WTC11 (cell line): Measurements from ENCODE around the gene SLC25A23. TPM values are rescaled to one million over a fixed set of nuclear protein-coding genes. Genes with fewer than 3 reads are reported as not detected.

Experiments used
- ATAC-seq: fragments of 200-7000 bp; cut with Tn5 transposase; 2 replicates; pipeline ENCODE4 v1.10.0; 2021; ENCODE audit warnings: mild to moderate bottlenecking, moderate library complexity
- CTCF ChIA-PET: fragments of 300-600 bp; sonication (Branson Sonifier 250); formaldehyde crosslinking; loops from one replicate; lab custom pipeline; 2021; ENCODE audit warnings: antibody characterized with exemption; lab: Charles Lee
- POLR2A ChIA-PET: fragments of 350-600 bp; sonication (Branson Sonifier 250); formaldehyde crosslinking; loops from one replicate; lab custom pipeline; 2021; ENCODE audit warnings: antibody characterized with exemption; lab: Charles Lee
- DNase-seq: peaks from one replicate; pipeline ENCODE4 v3.0.0; 2021; ENCODE audit warnings: low spot score
- H3K27ac Mint-ChIP-seq: 2 replicates; pipeline ENCODE4 v1.8.0; 2021; ENCODE audit warnings: mixed read lengths
- H3K27me3 Mint-ChIP-seq: 2 replicates; pipeline ENCODE4 v1.8.0; 2021; ENCODE audit warnings: low read depth, mild to moderate bottlenecking, moderate library complexity, mixed read lengths
- H3K36me3 Mint-ChIP-seq: 2 replicates; pipeline ENCODE4 v1.8.0; 2021; ENCODE audit warnings: mixed read lengths
- H3K4me1 Mint-ChIP-seq: 2 replicates; pipeline ENCODE4 v1.8.0; 2022; ENCODE audit warnings: mixed read lengths
- H3K4me3 Mint-ChIP-seq: 2 replicates; pipeline ENCODE4 v1.8.0; 2021; ENCODE audit warnings: mild to moderate bottlenecking, moderate library complexity, mixed read lengths
- H3K9me3 Mint-ChIP-seq: 2 replicates; pipeline ENCODE4 v1.8.0; 2021; ENCODE audit warnings: mixed read lengths
- FOXJ3 ChIP-seq: sonication (generic); formaldehyde crosslinking; IDR thresholded peaks from 2 replicates; pipeline ENCODE4 v1.9.0; 2021; ENCODE audit warnings: missing genetic modification reagents, mild to moderate bottlenecking, borderline replicate concordance
- FOXK1 ChIP-seq: sonication (generic); formaldehyde crosslinking; IDR thresholded peaks from 2 replicates; pipeline ENCODE4 v1.8.0; 2022; ENCODE audit warnings: mild to moderate bottlenecking, moderate library complexity, missing genetic modification reagents
- FOXP1 ChIP-seq: sonication (generic); formaldehyde crosslinking; IDR thresholded peaks from 2 replicates; pipeline ENCODE4 v1.8.0; 2022; ENCODE audit warnings: missing genetic modification reagents, mild to moderate bottlenecking, moderate library complexity, borderline replicate concordance
- GRHL2 ChIP-seq: fragments of 250-450 bp; sonication (Bioruptor Pico); IDR thresholded peaks from 2 replicates; pipeline ENCODE4 v1.8.0; 2022; ENCODE audit warnings: mild to moderate bottlenecking, moderate library complexity; ENCODE audit not compliant: insufficient replicate concordance, severe bottlenecking
- GTF2I ChIP-seq: fragments of 250-450 bp; sonication (Bioruptor Pico); conservative IDR thresholded peaks from 2 replicates; pipeline ENCODE4 v1.4.0; 2021; ENCODE audit warnings: mild to moderate bottlenecking
- MXD4 ChIP-seq: fragments of 250-450 bp; sonication (Bioruptor Pico); IDR thresholded peaks from 2 replicates; pipeline ENCODE4 v1.8.0; 2021; ENCODE audit warnings: mild to moderate bottlenecking, moderate library complexity, borderline replicate concordance
- MYBL2 ChIP-seq: sonication (generic); formaldehyde crosslinking; IDR thresholded peaks from 2 replicates; pipeline ENCODE4 v1.8.1; 2023; ENCODE audit warnings: mild to moderate bottlenecking, moderate library complexity, missing genetic modification reagents
- NFYB ChIP-seq: sonication (generic); formaldehyde crosslinking; conservative IDR thresholded peaks from 2 replicates; pipeline ENCODE4 v1.8.0; 2022; ENCODE audit warnings: low read depth, missing genetic modification reagents
- NR3C1 ChIP-seq: sonication (generic); formaldehyde crosslinking; conservative IDR thresholded peaks from 2 replicates; pipeline ENCODE4 v1.8.1; 2023; ENCODE audit warnings: low read depth, mild to moderate bottlenecking, missing genetic modification reagents
- PRRX2 ChIP-seq: fragments of 250-450 bp; sonication (Bioruptor Pico); IDR thresholded peaks from 2 replicates; pipeline ENCODE4 v1.8.0; 2021; ENCODE audit warnings: mild to moderate bottlenecking
- SMAD4 ChIP-seq: sonication (generic); formaldehyde crosslinking; IDR thresholded peaks from 2 replicates; pipeline ENCODE4 v1.8.0; 2022; ENCODE audit warnings: mild to moderate bottlenecking, missing genetic modification reagents
- TEAD1 ChIP-seq: sonication (generic); formaldehyde crosslinking; IDR thresholded peaks from 2 replicates; pipeline ENCODE4 v1.8.0; 2022; ENCODE audit warnings: mild to moderate bottlenecking, missing genetic modification reagents
- ZNF138 ChIP-seq: sonication (generic); formaldehyde crosslinking; conservative IDR thresholded peaks from 2 replicates; pipeline ENCODE4 v1.8.1; 2022; ENCODE audit warnings: mild to moderate bottlenecking, moderate library complexity, missing genetic modification reagents
- ZNF232 ChIP-seq: sonication (generic); formaldehyde crosslinking; IDR thresholded peaks from 2 replicates; pipeline ENCODE4 v1.8.0; 2022; ENCODE audit warnings: mild to moderate bottlenecking, missing genetic modification reagents
- ZNF512 ChIP-seq: sonication (generic); formaldehyde crosslinking; IDR thresholded peaks from 2 replicates; pipeline ENCODE4 v1.8.1; 2022; ENCODE audit warnings: missing genetic modification reagents, borderline replicate concordance
- total RNA-seq: library from RNA; stranded (reverse); gene quantifications from 3 replicates; pipeline ENCODE4 v1.2.3, GENCODE V29; 2021
- TF ChIP-seq, protein P1 (sequence below): fragments of 200-600 bp; IDR thresholded peaks from 2 replicates; pipeline ENCODE4 v1.8.0; 2022; ENCODE audit warnings: antibody characterized with exemption
- TF ChIP-seq, protein P2 (sequence below): sonication (generic); formaldehyde crosslinking; IDR thresholded peaks from 2 replicates; pipeline ENCODE4 v1.8.1; 2023; ENCODE audit warnings: mild to moderate bottlenecking, missing genetic modification reagents, borderline replicate concordance
- TF ChIP-seq, protein P3 (sequence below): fragments of 250-450 bp; sonication (Bioruptor Pico); IDR thresholded peaks from 2 replicates; pipeline ENCODE4 v2.1.2; 2022; ENCODE audit warnings: mild to moderate bottlenecking, moderate library complexity
- TF ChIP-seq, protein P4 (sequence below): sonication (generic); formaldehyde crosslinking; IDR thresholded peaks from 2 replicates; pipeline ENCODE4 v1.8.1; 2022; ENCODE audit warnings: mild to moderate bottlenecking, missing genetic modification reagents, moderate library complexity, borderline replicate concordance
- TF ChIP-seq, protein P5 (sequence below): sonication (generic); formaldehyde crosslinking; IDR thresholded peaks from 2 replicates; pipeline ENCODE4 v1.8.1; 2023; ENCODE audit warnings: mild to moderate bottlenecking, missing genetic modification reagents, moderate library complexity

SLC25A23 gene
- total RNA-seq, 1 experiment from 2014 or later: 63.6 TPM

DNA sequence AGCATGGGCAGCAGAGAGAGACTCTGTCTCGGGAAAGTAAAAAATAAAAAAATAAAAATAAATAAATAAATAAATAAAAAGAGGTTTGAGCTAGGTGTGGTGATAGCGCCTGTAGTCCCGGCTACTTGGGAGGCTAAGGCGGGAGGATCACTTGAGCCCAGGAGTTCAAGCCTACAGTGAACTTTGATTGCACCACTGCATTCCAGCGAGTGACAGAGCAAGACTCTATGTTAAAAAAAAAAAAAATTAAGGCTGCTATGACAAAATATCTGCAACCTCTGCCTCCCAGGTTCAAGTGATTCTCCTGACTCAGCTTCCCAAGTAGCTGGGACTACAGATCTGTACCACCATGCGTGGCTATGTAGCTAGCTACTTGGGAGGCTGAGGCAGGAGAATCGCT lies 25.2 kb upstream of the SLC25A23 start (continued):
- TF ChIP-seq ZNF512 (CRISPR knock-in tag): no peak
- no peak for TF ChIP-seq NR3C1 (CRISPR knock-in tag)
- no peak for TF ChIP-seq TEAD1
- TF ChIP-seq, protein P1, sequence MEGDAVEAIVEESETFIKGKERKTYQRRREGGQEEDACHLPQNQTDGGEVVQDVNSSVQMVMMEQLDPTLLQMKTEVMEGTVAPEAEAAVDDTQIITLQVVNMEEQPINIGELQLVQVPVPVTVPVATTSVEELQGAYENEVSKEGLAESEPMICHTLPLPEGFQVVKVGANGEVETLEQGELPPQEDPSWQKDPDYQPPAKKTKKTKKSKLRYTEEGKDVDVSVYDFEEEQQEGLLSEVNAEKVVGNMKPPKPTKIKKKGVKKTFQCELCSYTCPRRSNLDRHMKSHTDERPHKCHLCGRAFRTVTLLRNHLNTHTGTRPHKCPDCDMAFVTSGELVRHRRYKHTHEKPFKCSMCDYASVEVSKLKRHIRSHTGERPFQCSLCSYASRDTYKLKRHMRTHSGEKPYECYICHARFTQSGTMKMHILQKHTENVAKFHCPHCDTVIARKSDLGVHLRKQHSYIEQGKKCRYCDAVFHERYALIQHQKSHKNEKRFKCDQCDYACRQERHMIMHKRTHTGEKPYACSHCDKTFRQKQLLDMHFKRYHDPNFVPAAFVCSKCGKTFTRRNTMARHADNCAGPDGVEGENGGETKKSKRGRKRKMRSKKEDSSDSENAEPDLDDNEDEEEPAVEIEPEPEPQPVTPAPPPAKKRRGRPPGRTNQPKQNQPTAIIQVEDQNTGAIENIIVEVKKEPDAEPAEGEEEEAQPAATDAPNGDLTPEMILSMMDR: no peak
- TF ChIP-seq FOXJ3 (CRISPR knock-in tag): no peak

- H3K36me3 Mint-ChIP-seq: no peaks in the 10 kb centered on the region
- no peak for TF ChIP-seq SMAD4 (CRISPR knock-in tag)
- TF ChIP-seq, protein P2, sequence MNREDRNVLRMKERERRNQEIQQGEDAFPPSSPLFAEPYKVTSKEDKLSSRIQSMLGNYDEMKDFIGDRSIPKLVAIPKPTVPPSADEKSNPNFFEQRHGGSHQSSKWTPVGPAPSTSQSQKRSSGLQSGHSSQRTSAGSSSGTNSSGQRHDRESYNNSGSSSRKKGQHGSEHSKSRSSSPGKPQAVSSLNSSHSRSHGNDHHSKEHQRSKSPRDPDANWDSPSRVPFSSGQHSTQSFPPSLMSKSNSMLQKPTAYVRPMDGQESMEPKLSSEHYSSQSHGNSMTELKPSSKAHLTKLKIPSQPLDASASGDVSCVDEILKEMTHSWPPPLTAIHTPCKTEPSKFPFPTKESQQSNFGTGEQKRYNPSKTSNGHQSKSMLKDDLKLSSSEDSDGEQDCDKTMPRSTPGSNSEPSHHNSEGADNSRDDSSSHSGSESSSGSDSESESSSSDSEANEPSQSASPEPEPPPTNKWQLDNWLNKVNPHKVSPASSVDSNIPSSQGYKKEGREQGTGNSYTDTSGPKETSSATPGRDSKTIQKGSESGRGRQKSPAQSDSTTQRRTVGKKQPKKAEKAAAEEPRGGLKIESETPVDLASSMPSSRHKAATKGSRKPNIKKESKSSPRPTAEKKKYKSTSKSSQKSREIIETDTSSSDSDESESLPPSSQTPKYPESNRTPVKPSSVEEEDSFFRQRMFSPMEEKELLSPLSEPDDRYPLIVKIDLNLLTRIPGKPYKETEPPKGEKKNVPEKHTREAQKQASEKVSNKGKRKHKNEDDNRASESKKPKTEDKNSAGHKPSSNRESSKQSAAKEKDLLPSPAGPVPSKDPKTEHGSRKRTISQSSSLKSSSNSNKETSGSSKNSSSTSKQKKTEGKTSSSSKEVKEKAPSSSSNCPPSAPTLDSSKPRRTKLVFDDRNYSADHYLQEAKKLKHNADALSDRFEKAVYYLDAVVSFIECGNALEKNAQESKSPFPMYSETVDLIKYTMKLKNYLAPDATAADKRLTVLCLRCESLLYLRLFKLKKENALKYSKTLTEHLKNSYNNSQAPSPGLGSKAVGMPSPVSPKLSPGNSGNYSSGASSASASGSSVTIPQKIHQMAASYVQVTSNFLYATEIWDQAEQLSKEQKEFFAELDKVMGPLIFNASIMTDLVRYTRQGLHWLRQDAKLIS: no peak
- TF ChIP-seq MXD4 (CRISPR knock-in tag): no peak
- TF ChIP-seq, protein P3, sequence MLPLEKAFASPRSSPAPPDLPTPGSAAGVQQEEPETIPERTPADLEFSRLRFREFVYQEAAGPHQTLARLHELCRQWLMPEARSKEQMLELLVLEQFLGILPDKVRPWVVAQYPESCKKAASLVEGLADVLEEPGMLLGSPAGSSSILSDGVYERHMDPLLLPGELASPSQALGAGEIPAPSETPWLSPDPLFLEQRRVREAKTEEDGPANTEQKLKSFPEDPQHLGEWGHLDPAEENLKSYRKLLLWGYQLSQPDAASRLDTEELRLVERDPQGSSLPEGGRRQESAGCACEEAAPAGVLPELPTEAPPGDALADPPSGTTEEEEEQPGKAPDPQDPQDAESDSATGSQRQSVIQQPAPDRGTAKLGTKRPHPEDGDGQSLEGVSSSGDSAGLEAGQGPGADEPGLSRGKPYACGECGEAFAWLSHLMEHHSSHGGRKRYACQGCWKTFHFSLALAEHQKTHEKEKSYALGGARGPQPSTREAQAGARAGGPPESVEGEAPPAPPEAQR (CRISPR knock-in tag): no peak
- no peak for TF ChIP-seq PRRX2 (CRISPR knock-in tag)
- TF ChIP-seq NFYB (CRISPR knock-in tag): no peak
- no peak for TF ChIP-seq FOXK1 (CRISPR knock-in tag)
- no peak for TF ChIP-seq GTF2I (CRISPR knock-in tag)
- TF ChIP-seq, protein P4, sequence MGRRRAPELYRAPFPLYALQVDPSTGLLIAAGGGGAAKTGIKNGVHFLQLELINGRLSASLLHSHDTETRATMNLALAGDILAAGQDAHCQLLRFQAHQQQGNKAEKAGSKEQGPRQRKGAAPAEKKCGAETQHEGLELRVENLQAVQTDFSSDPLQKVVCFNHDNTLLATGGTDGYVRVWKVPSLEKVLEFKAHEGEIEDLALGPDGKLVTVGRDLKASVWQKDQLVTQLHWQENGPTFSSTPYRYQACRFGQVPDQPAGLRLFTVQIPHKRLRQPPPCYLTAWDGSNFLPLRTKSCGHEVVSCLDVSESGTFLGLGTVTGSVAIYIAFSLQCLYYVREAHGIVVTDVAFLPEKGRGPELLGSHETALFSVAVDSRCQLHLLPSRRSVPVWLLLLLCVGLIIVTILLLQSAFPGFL: no peak
- no peak for TF ChIP-seq GRHL2
- peaks cover 2% of the 10 kb centered on the region for H3K27me3 Mint-ChIP-seq
- no peak overlapping the region for H3K27ac Mint-ChIP-seq
- POLR2A ChIA-PET: interaction anchor here (0.7 kb wide), 1 partner anchor 450 kb away, joined by 4 read pairs; no protein-coding TSS in a partner anchor
- H3K9me3 Mint-ChIP-seq: no peaks in the 10 kb centered on the region
- ATAC-seq (no peak), DNase-seq (no peak)
- CTCF ChIA-PET: no interaction called here
- no peak overlapping the region for H3K4me3 Mint-ChIP-seq
- H3K4me1 Mint-ChIP-seq: peaks cover 15% of the 10 kb centered on the region
Observed at GRCh38 chr19:6484230-6484629, 24.6 kb upstream of the SLC25A23 start.

- POLR2A ChIA-PET: no interaction called here
- Mint-ChIP-seq H3K36me3 (no peaks in the 10 kb centered on the region), H3K9me3 (no peaks in the 10 kb centered on the region), H3K27me3 (no peaks in the 10 kb centered on the region; the same call in 1 of the 2 replicates), H3K4me1 (peaks cover 15% of the 10 kb centered on the region), H3K27ac (no peak overlapping the region), H3K4me3 (no peak overlapping the region)
- CTCF ChIA-PET: no interaction called here
- no peak for ATAC-seq
- no peak for TF ChIP-seq SMAD4 (CRISPR knock-in tag)
- TF ChIP-seq ZNF138 (CRISPR knock-in tag): no peak
- TF ChIP-seq, protein P5, sequence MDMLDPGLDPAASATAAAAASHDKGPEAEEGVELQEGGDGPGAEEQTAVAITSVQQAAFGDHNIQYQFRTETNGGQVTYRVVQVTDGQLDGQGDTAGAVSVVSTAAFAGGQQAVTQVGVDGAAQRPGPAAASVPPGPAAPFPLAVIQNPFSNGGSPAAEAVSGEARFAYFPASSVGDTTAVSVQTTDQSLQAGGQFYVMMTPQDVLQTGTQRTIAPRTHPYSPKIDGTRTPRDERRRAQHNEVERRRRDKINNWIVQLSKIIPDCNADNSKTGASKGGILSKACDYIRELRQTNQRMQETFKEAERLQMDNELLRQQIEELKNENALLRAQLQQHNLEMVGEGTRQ: no peak
- no peak for TF ChIP-seq FOXK1 (CRISPR knock-in tag)
- TF ChIP-seq FOXP1 (CRISPR knock-in tag): no peak
- no peak for TF ChIP-seq MYBL2
- TF ChIP-seq ZNF232 (CRISPR knock-in tag): no peak
- no peak for DNase-seq
Observed at GRCh38 chr19:6483235-6483634, 23.6 kb upstream of the SLC25A23 start.
